Stimulated activated CD4-positive, alpha-beta T cell treated with anti-CD3 and anti-CD28 coated beads, TNF-alpha, amount 100 ng/mL, for 4 hours (primary cell): ENCODE measurements around the gene OS9.

Source experiments
- DNase-seq, 3 experiments: peaks; one replicate each; pipeline ENCODE4 v3.0.0-alpha.2; 2020; ENCODE audit warnings: low read depth in 3 of 3

Gene OS9

DNA sequence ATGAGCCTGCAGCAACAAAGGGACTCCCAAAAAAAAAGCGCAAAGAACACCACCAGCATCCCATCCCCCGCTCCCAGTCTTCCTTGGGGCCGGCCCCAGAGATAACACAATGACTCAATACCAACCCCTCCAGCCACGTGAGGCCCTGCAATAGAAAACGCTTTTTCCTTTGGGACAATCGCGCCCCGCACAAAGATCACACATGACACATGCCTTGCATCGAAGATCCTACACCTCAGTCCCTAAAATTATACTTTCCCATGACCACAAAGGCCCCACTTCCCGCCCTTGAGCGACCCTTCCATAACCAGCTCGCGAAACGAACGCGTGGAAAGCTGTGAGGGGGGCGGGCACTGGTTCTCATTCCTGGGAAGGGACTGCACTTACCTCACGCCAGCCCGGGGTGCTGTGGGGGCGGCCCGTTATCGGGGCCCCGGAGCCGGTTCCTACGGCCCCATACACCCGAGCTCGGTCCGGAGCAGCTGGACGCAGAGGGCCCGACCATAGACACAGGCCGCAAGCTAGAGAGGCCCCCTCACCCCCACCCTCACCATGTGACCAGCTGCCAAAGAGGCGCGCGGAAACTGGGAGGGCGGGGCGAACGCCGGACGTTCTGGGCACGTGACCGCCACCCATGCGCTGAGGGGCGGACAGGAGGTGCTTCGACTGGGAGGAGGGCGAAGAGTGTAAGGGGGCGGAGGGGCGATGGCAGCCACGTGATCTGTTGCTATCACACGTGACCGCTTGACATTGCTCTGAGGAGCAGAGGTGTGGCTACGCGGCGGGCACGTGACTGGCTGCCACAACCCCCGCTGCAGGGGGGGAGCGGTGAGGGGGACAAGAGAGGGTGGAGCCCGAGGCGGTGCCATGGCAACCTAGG is 58.1 kb downstream of the OS9 start, which contains the start of gene CDK4:
CDK4 (minus strand) TSS at position 523 of the 880 bp plus-strand sequence. CDS start 593 bp downstream, outside the sequence.
- DNase-seq = peak; percentile 95 to 97 (median 96)

DNA sequence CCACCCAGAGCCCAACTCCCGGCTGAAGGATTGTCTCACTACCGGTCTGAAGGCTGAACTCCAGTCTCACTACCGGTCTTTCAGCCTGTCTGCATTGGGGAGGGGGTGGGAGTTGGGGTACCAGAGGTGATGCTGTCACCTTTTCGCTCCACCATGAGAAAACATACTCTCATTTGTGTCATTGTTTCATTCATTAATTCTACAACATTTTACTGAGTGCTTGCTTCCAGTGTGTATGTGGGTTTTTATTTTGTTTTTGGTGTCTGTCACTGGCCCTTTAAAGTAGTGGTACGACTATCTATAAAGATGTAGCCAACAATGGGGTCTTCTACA is 58.7 kb downstream of the OS9 start:
- no peak for DNase-seq

DNA sequence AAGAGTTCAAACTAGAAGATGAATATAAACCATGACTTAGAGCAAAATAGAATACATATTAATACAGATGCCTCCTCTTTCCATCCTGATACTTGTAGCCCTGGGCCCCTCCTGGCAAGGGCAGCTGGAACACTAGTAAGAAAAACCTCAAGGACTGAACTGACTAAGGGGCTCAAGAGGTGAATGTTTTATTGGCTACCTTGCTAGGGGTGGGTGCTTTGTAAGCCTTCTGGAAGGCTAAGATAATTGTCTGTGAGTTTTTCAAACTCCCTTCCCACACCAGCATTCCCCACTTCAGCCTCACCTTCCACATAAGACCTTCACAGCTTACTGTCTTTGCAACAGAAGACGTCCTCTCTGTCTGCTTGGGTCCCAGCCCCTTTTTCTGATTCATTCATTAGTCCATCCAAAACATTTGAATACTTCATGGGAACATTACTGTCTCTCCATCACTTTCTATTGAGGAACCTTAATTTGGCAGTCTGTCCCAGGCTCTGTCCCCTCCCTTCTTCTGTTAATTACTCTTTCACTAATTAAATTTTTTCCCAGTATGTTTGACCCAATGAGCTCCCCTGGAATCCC is 59.9 kb downstream of the OS9 start:
- no peak for DNase-seq

DNA sequence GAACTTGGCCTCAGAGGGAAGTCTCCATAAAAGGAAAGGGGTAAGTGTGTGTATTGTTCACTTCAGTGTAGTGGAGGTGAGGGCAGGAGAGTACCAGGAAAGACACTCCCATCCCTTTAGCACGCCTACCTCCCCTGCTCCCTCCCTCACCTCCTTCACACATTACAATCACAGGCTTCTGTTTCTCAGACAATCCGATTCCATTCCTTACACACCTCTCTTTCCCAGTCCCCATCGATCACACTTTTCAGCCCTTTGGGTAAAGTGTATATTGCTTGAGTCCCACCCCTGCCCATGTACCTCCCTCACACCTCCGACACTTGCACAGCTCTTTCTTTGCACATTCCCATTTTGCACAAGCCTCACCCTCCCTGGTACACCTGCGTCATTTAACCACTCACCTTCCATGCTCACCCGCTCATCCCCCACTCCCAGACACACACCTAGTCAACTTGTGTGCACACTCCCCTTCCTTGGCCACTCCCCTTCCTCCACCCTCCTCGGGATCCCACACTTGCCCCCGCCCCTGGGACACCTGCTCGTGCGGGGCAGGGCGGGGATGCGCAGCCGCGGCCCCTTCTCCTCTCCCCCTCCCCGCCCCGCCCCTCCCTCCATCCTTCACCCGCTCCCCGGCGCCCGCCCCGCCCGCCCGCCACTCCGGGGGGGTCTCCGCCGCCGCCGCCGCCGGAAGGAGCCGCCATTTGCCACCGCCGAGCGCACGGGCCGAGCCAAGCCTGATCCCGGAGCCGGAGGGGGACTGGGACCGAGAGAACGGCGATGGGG is 60.7 kb downstream of the OS9 start, which contains the start of gene MARCHF9:
MARCHF9 (plus strand) TSS at position 693 of the 783 bp plus-strand sequence. CDS start 426 bp downstream, outside the sequence.
- DNase-seq = peak; percentile 66 to 77 (median 75)

DNA sequence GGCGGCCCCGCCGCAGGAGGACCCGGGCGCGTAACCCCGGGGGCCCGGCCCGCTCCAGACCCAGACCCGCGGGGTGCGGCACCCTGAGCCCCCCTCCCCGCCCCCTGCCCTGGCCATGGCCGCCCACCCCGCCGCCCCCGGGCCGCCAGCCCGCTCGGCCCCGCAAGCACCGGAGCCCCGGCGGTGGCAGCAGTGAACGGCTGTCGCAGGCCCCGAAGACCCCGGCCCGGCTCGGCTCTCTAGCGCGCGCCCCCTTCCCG is 61.2 kb downstream of the OS9 start:
- DNase-seq = no peak

DNA sequence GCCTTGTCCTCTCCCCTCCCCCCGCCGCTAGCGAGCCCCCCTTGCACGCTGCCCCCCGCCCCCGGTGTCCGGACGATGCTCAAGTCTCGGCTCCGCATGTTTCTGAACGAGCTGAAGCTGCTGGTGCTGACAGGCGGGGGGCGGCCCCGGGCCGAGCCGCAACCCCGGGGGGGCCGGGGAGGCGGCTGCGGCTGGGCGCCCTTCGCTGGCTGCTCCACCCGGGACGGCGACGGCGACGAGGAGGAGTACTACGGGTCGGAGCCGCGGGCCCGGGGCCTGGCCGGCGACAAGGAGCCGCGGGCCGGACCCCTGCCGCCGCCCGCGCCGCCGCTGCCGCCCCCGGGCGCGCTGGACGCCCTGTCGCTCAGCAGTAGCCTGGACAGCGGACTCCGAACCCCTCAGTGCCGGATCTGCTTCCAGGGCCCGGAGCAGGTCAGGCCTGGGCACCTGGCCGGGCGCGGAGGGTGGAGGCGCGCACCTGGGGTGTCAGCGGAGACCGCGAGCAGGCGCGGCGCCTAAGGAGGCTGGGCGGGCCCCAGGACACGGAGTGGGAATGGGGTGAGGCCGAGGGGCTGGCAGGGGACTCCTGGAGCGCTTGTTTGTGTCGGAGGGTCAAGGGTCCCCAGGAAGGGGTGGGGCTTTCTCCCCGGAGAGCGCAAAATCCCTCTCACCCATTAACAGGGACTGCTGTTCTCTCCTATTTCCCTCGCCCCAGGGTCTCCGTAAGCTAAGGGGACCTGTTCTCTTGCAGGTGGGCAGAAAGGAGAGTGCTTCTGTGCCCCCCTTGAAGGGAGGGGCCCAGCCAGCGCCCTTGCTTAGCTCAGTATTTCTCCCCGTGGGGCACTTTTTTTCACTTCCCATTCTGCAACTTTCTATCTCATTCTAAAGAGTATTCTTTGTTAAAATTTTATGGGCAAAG is 61.8 kb downstream of the OS9 start:
- DNase-seq = no peak

DNA sequence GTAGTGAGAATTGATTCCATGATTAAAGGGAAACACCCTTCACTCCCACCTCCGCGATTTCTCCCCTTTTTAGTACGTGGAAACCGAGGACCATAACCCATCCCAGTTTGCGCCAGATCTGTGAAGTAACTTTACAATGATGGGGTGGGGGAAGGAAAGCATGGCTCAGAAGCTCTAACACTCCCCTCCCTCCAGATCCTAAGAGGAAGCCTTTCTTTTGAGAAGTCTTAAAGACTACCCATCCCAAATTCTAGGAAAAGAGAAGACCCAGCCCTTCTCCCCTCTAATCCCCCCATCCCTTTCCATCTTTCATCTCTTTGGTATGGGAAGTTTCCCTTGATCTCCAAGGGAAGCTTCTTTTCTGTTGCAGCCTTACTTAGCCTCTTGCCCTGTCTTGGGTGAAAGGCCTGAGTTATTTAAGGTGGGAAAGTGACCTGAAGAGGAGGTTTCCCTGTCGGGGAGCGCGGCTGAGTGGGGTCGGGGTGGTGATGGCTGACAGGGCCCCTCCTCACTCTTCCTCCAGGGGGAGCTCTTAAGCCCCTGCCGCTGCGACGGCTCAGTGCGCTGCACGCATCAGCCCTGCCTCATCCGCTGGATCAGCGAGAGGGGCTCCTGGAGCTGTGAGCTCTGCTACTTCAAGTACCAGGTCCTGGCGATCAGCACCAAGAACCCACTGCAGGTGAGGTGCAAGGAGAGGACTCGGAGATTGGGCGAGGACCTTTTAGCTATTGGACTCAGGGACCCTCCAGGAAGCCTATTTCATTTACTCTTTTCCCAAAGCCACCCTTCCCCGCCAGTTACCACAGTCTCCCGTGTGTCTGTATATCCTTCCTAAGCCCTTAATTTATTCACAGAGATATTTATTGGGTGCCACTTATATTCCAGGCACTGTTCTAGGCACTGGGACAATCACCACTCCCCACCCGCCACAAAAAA is 62.7 kb downstream of the OS9 start:
- DNase-seq = peak in 1 of 3 experiments; percentile 55

DNA sequence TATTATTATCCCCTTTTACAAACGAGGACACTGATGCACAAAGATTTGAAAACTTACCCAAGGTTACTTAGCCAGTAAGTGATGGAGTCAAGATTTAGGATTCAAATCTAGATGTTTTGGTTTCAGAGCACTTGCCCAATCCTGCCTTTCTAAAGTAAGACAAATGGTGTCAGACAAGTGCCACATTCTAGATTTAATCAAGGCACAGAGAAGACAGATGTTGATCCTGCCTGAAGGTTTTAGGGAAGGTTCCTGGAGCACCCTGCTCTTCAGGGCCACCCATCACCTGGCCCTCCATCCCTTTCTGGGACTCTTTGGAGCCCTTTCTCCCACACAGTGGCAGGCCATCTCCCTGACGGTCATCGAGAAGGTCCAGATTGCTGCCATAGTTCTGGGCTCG is 63.8 kb downstream of the OS9 start:
- DNase-seq = no peak

DNA sequence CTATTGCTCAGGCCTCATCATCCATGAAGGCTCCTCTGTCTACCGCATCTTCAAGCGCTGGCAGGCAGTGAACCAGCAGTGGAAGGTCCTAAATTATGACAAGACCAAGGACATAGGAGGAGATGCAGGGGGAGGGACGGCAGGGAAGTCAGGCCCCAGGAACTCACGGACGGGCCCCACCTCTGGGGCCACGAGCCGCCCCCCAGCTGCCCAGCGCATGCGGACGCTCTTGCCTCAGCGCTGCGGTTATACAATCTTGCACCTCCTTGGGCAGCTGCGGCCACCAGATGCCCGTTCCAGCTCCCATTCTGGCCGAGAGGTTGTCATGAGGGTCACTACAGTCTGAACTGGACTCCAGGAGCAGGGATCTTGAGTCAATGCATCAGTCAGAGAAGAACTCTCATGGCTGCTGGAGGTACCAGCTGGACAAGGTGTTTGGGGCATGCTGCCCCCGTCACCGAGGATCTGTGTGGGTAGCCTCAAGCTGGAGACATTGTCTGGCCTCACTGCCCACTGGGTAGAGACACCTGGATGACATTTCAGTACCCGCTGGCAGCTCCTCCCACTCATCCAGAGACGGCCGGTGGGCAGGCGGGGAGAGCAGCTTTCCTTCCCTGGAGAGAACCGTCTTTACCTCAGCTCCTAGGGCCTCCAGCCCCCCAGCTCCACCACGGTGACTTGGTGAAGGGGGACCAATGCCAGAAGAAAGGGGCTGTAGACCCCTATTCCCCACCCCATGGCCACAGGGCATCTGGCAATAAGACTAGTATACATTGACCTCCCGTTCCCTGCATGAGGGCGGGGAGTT is 64.8 kb downstream of the OS9 start:
- no peak for DNase-seq

DNA sequence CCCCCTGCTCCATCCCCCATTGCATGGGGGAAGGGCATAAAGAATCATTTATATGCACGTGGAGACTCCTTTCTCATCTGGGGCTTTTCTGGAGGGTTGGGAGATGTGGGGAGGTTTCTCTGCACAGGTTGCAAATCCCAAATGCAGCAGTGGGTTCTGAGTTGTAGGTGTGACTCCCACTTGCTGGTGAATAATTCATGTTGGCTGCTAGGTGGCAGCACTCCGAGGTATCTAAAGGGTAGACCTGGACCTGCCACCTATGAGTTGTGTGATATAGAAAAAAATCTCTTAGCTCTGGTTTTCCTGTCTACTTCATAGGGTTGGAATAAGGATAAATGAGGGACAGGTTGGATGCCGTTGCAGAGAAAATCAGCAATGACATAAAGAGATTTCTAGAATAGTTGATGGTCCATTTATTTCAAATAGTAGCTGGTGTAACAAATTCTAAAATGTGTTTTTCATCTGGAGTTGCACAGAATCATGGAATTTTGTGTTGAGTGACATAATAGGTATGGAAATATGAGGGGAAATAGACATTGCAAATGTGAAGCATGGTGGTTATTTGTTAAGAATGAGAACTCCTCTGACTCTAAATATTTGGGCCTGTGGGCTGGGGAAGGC is 65.5 kb downstream of the OS9 start:
- no peak for DNase-seq

DNA sequence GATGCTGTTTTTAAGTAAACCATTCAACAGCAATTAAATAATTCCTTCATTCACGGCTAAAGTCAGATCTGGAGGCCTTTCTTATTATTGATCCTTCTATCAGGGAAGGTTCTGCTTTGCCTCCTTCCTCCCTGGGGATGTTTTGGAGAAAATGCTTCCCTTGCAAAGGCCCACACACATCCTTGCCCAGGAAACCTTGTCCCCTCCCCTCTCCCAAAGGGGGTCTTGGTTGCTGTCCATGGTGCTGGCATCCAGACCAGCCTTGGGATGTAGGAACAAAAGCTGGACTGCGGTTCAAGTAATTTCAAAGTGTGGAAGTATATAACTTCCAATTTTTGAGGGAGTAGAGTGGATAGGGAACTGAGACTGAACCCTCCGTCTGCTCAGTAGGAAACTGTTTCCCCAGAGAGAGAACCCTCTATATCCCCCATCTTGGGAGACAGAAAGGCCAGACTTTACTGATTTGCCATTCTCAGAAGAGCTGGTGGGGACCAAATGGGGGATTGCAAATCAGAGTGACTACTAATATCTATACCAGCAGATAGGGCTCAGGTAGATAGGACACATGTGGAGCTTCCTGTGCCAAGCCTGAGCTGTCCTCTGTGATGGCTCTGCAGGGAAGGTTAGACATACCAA is 66.5 kb downstream of the OS9 start:
- no peak for DNase-seq

DNA sequence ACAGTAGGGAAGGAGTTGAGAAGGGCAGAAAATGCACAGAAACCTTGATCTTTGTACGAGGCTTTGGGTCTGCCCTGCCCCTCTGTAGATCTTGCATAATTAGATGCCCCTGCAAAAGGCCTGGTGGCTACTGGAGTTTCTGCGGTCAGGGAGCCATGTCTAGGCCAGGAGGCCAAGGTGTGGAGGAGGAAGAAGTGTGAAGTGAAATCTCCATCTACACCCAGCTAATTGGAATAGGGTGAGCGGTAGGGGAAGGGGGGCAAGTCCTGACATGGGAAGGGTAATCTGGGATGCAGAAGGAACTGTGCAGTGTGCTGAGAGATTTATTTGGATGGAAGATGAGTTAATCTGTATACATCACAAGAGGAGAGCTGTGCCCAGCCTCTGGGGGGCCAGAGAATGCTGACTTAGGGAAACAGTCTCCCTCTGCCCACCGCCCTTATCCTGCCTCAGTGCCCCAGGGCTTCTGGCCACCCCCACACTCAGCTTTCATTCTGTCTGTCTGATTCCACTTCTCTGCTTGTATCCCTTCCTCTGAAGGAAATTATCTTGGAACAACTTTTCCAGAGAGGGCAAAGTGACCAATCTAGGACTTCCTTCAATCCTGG is 67.6 kb downstream of the OS9 start:
- no peak for DNase-seq

DNA sequence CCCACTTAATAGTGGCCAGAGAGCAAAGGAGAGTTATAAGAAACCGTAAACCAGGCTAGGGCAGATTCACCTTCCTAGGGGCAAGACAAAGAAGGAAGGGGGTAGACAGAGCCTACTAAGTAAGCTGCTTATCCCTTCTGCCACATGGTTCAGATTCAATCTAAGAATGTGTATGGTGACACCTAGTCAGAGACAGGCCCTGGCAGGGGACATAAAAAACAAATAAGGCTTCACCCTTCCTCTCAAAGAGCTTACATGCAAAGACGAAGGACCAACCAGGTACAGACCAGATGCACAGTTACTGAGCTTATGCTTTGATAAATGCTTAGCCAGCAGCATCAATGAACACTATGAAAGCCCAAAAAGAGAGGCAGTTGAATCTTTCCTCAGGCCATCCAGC is 68.5 kb downstream of the OS9 start:
- no peak for DNase-seq

DNA sequence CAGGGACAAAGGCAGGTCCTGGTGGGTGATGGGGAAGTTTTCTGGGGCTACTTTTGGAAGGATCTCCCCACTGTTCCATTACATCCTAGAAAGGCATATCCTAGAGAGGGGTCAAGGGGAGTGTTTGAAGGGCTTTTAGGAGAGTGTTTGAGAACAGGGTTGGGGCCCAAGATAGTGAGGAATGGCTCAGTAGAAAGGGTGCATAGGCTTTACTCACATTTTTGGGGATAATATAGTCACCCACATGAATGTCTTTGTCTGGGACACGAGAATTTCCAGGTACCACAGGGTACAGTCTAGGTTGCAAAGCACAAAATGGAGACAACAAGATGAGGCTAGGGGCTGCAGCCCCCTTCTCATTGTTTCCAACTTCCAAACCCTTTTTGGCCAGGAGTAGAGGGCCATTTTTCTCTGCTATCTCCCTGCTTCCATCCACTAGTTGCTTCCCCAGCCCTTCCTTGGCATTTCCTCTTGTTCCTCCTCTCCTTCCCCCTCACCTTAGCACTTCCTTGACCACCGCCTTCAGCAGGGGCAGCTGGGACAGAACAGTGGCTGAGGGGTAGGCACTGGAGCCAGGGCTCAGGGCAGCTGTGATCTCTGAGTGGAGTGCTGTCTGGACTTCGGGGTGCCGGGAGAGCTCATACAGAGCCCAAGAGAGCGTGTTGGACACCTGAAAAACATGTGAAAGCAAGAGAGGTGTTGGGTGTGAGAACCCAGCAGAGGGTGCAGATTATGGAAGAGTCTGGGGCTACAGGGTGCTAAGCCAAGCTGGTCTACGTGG is 70.1 kb downstream of the OS9 start:
- DNase-seq = no peak

DNA sequence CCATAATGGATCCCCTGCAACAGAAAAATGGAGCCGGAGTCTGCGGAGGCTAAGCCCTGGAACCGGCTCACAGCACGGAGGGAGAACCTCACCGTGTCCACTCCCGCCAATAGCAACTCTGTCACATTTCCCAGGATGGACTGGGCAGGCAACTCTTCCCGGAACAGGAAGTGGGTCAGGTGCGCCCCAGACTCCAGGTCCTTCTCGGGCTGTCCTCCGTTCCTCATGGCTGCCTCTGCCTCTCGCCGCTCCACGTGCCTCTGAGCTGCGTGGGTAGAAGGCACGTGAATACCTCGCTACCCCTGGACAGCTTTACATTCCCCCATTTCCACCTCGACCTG is 70.7 kb downstream of the OS9 start:
- DNase-seq = no peak

DNA sequence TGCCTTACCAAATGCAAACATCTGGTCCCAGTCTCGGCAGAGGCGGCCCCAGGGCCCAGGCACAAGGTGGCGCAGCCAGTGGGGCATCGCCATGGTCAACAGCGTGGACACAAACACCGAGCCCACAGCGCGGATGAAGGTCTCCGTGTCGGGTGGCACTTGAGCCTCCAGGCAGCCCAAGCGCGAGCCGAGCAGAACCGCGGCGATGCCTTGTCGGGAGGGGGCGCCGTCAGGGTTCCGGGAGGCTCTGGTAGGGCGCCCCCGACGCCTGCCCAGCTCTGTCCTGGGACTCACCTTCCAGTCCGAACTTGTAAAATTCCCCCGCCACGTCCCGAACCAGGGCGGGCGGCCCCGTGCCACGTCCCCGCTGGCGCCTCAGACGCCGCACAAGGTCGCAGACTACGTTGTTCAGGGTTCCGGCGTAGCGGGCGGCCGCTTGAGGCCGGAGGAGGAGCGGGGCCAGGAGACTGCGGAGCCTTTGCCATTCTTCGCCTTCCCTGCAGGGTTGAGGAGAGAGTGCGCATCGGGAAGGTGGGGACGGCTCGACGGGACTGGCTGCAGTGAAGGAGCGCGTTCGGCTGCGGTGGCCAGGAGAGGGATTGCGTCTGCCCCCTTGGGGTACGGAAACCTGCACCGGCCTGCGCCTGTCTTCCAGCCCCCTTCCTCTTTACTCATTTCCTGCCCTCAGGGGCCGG is 71.2 kb downstream of the OS9 start:
- DNase-seq = no peak
